Heart left ventricle (tissue), 16 donors: ENCODE results near the gene HERC2. TPM values are rescaled to one million over a fixed set of nuclear protein-coding genes. Genes with fewer than 3 reads are reported as not detected.

Experiments used
- ATAC-seq, 4 donors: fragments of 200-7000 bp; cut with Tn5 transposase; one replicate each; pipeline ENCODE4 v1.9.1; 2020 to 2022; ENCODE audit warnings: moderate library complexity in 4 of 4, mild to moderate bottlenecking in 3 of 4, moderate number of reproducible peaks in 1 of 4
- DNase-seq, 5 donors: peaks; one replicate each; pipeline ENCODE4 v3.0.0-alpha.2; 2020
- H3K27ac ChIP-seq, 12 donors: fragments of 200-600 bp; sonication (generic) in 4 of 12; one replicate each; pipeline versions ENCODE4 v1.5.0 to v1.8.0; 2016 to 2022; ENCODE audit warnings: mild to moderate bottlenecking in 2 of 12
- H3K27me3 ChIP-seq, 9 donors: fragments of 200-600 bp; sonication (generic) in 2 of 9; one replicate each; pipeline versions ENCODE4 v1.5.1 to v1.8.0; 2016 to 2022; ENCODE audit warnings: mild to moderate bottlenecking in 3 of 9
- H3K36me3 ChIP-seq, 9 donors: fragments of 200-600 bp; sonication (generic) in 2 of 9; one replicate each; pipeline versions ENCODE4 v1.5.0 to v1.8.0; 2018 to 2022; ENCODE audit warnings: mild to moderate bottlenecking in 2 of 9
- H3K4me1 ChIP-seq, 12 donors: fragments of 200-600 bp; sonication (generic) in 4 of 12; one replicate each; pipeline versions ENCODE4 v1.5.0 to v1.8.0; 2016 to 2022; ENCODE audit warnings: mild to moderate bottlenecking in 3 of 12
- H3K4me3 ChIP-seq, 12 donors: fragments of 200-600 bp; sonication (generic) in 4 of 12; one replicate each; pipeline versions ENCODE4 v1.5.0 to v1.8.0; 2017 to 2022; ENCODE audit warnings: mild to moderate bottlenecking in 9 of 12, moderate library complexity in 4 of 12
- H3K9me3 ChIP-seq, 12 donors: fragments of 200-600 bp; sonication (generic) in 4 of 12; one replicate each; pipeline versions ENCODE4 v1.5.0 to v1.8.0; 2016 to 2022; ENCODE audit warnings: mild to moderate bottlenecking in 1 of 12
- CTCF ChIP-seq, 12 donors: fragments of 200-600 bp; sonication (generic) in 4 of 12; IDR thresholded peaks; one replicate each; pipeline versions ENCODE4 v1.5.0 to v1.8.0; 2018 to 2022; ENCODE audit warnings: antibody characterized with exemption in 12 of 12, mild to moderate bottlenecking in 5 of 12
- POLR2A ChIP-seq, 2 donors: fragments of 450-650 bp; IDR thresholded peaks; one replicate each; pipeline ENCODE4 v1.6.1; 2017; ENCODE audit warnings: antibody characterized with exemption in 2 of 2, mild to moderate bottlenecking in 2 of 2, moderate library complexity in 2 of 2
- WGBS, 4 donors: extraction: QIAGEN DNeasy Blood & Tissue Kit in 2 of 4; methylation state at CpG; one replicate each; pipeline versions ENCODE4 v1.1.5 to v1.1.7; 2013 to 2018; 5-methylcytosine and 5-hydroxymethylcytosine counted together
- intact Hi-C, 10 donors: fragments of 100-400 bp; cut with DNase I; formaldehyde crosslinking; loops; one replicate each; pipeline versions ENCODE4 v1.11.1 to v1.14.2; 2022
- polyA plus RNA-seq, 2 donors: library from polyadenylated mRNA; stranded (reverse); fragments of 200-250 nt; gene quantifications; one replicate each; pipeline ENCODE4 v1.2.3, GENCODE V29; 2013
- total RNA-seq, 9 donors: library from RNA; depleted of rRNA in 2 of 9; stranded (reverse); fragments of >200 nt in 2 of 9; fragmentation: NEBNext Ultra II Directional in 3 of 9; extraction: Animal tissue kit (Norgen Biotek cat#: 25700) in 3 of 9; gene quantifications; one replicate each; pipeline versions ENCODE4 v1.1.0 to v1.2.4, GENCODE V29; 2016 to 2023
- donor health status: ischemic (EF 13 %, LVEDD 7.1; RV severe dilation, severe dysfunction).
- donor health status: healthy with polysubstance abuse.
- donor health status: DM: no; HTN: yes; CAD: no.
- donor health status: DM: no; HTN: no; CAD: no.
- donor health status: ischemic (EF 25% LVEDD 6.9; RV normal size, moderate dysfunction).
- donor health status: ischemic (EF 25% LVEDD 5.7; RV mildly dilated, moderate dysfunction).
- donor health status: healthy.
- donor health status: DM: yes; HTN: yes; CAD: no.
- donor health status: ischemic (EF 35%, LVEDD 5.7; RV mildly dilated, moderate dysfunction).
- donor health status: nonischemic (EF 11% LVEDD 7.7; RV severe dilation, severe dysfunction).
- donor health status: DM: yes; HTN: yes; CAD: no.
- donor health status: PGD.
- donor health status: ischemic (EF 29% LVEDD 5.4; RV normal size, mild dysfunction).
- donor health status: nonischemic (EF 23%, LVEDD 6.1; RV moderate dilation, normal function).

The HERC2 gene
- total and polyA plus RNA-seq, 11 donors: 25.9 to 70.5 (median 59.0) TPM

- Histone ChIP-seq H3K27me3 (peaks cover 0 to 75% (median 24%) of the 10 kb centered on the region in 9 donors), H3K9me3 (no peaks in the 10 kb centered on the region), H3K27ac (no peak overlapping the region), H3K36me3 (no peaks in the 10 kb centered on the region), H3K4me1 (peaks cover 0 to 44% (median 31%) of the 10 kb centered on the region in 12 donors), H3K4me3 (no peak overlapping the region)
- WGBS, 4 donors: 87 to 93% (median 90%) methylated on average over 5 of the region's 5 CpGs
- intact Hi-C loops: no loop called here
- TF ChIP-seq CTCF (IDR thresholded peaks at IDR 0.05) (no peak), POLR2A (IDR thresholded peaks at IDR 0.05) (no peak)
- no peak for ATAC-seq
- no peak for DNase-seq
These were observed 224.2 kb downstream of the HERC2 start for GRCh38 chr15:28097656-28098359.

- Histone ChIP-seq H3K9me3 (peaks cover 0 to 6% (median 0%) of the 10 kb centered on the region in 12 donors), H3K27me3 (peaks cover 0 to 82% (median 24%) of the 10 kb centered on the region in 9 donors), H3K27ac (peak overlapping the region in 7 of 12 donors; percentile 11 to 76 (median 33)), H3K36me3 (no peaks in the 10 kb centered on the region), H3K4me1 (peaks cover 0 to 44% (median 31%) of the 10 kb centered on the region in 12 donors), H3K4me3 (peak overlapping the region; percentile 35 to 61 (median 50))
- ATAC-seq: peak in 2 of 4 donors; percentile 2 to 3
- intact Hi-C loops: no loop called here
- 2 to 6% (median 5%) methylated on average over 24 to 72 of the region's 72 CpGs for WGBS, 4 donors
- TF ChIP-seq CTCF (IDR thresholded peaks at IDR 0.05) (peak in 2 of 12 donors; percentile 24 to 25), POLR2A (IDR thresholded peaks at IDR 0.05) (no peak)
- peak in 1 of 5 donors; percentile 36 for DNase-seq
These were observed 225.1 kb downstream of the HERC2 start for GRCh38 chr15:28096670-28097431.

GRCh38 chr15:28096411-28096669, 225.6 kb downstream of the HERC2 start:
- ATAC-seq (no peak), DNase-seq (no peak)
- WGBS, 4 donors: 0 to 1% (median 0%) methylated on average over 8 to 13 of the region's 13 CpGs
- intact Hi-C loops: no loop called here
- Histone ChIP-seq H3K4me1 (peaks cover 0 to 44% (median 31%) of the 10 kb centered on the region in 12 donors), H3K36me3 (no peaks in the 10 kb centered on the region), H3K9me3 (peaks cover 0 to 10% (median 4%) of the 10 kb centered on the region in 12 donors), H3K4me3 (peak overlapping the region; percentile 35 to 61 (median 50)), H3K27ac (peak overlapping the region in 7 of 12 donors; percentile 11 to 76 (median 33)), H3K27me3 (peaks cover 0 to 86% (median 24%) of the 10 kb centered on the region in 9 donors)
- TF ChIP-seq CTCF (IDR thresholded peaks at IDR 0.05): no peak
- TF ChIP-seq POLR2A (IDR thresholded peaks at IDR 0.05): no peak
